Embryonic facial prominence (tissue), 1 donor: ENCODE results near the gene NCOA3.
"Not testable (repeated sequence)": the region's sequence is repeated elsewhere in the genome, so short reads cannot be mapped to it uniquely, and the experiment has no call there.

Experiments
- DNase-seq: peaks from one replicate; pipeline ENCODE4 v3.0.0-alpha.2; 2016; ENCODE audit errors: extremely low spot score

NCOA3 gene

GRCh38 chr20:47535994-47536393 is 34.3 kb downstream of the NCOA3 start:
- DNase-seq, result no peak

GRCh38 chr20:47540443-47541354 is 39.0 kb downstream of the NCOA3 start:
- DNase-seq, result no peak

GRCh38 chr20:47541355-47541922 is 39.8 kb downstream of the NCOA3 start:
- no peak for DNase-seq

- DNase-seq, result no peak
These were observed 41.3 kb downstream of the NCOA3 start for GRCh38 chr20:47543006-47543431.

- DNase-seq, result no peak
These were observed 42.6 kb downstream of the NCOA3 start for GRCh38 chr20:47544240-47544639.

GRCh38 chr20:47544852-47545251 is 43.2 kb downstream of the NCOA3 start:
- no peak for DNase-seq

- no peak for DNase-seq
These were observed 43.8 kb downstream of the NCOA3 start for GRCh38 chr20:47545499-47545898.

- DNase-seq, result no peak
These were observed 44.7 kb downstream of the NCOA3 start for GRCh38 chr20:47546184-47547033.

- DNase-seq, result no peak
These were observed 45.3 kb downstream of the NCOA3 start for GRCh38 chr20:47547034-47547387.

- DNase-seq, result no peak
These were observed 48.0 kb downstream of the NCOA3 start for GRCh38 chr20:47549671-47550070.

GRCh38 chr20:47551222-47551621 is 49.5 kb downstream of the NCOA3 start:
- no peak for DNase-seq

- DNase-seq, result no peak
These were observed 50.2 kb downstream of the NCOA3 start for GRCh38 chr20:47551841-47552240.

- no peak for DNase-seq
These were observed 51.3 kb downstream of the NCOA3 start for GRCh38 chr20:47552996-47553395.

- DNase-seq, result not testable (repeated sequence)
These were observed 52.0 kb downstream of the NCOA3 start for GRCh38 chr20:47553594-47554235.

- DNase-seq, result not testable (repeated sequence)
These were observed 52.6 kb downstream of the NCOA3 start for GRCh38 chr20:47554283-47554682.

GRCh38 chr20:47557218-47557617 is 55.5 kb downstream of the NCOA3 start:
- no peak for DNase-seq

GRCh38 chr20:47557791-47558190 is 56.1 kb downstream of the NCOA3 start:
- no peak for DNase-seq

GRCh38 chr20:47558295-47559066 is 56.8 kb downstream of the NCOA3 start:
- no peak for DNase-seq

GRCh38 chr20:47559141-47559540 is 57.5 kb downstream of the NCOA3 start:
- no peak for DNase-seq

GRCh38 chr20:47561180-47561579 is 59.5 kb downstream of the NCOA3 start:
- no peak for DNase-seq
